Neural cell (in vitro differentiated cells): Measurements from ENCODE around the gene AGBL1.

ENCODE experiments used
- EZH2 ChIP-seq: fragments of 200-600, 300-800 bp; shearing (Covaris generic), sonication (generic); IDR thresholded peaks from 2 replicates; pipeline ENCODE4 v1.6.1; 2014; ENCODE audit warnings: antibody characterized with exemption, low read length, borderline replicate concordance, mild to moderate bottlenecking; ENCODE audit not compliant: insufficient read depth, poor library complexity, severe bottlenecking
- MXI1 ChIP-seq: fragments of 450-650 bp; conservative IDR thresholded peaks from 2 replicates; pipeline ENCODE4 v1.6.1; 2014; ENCODE audit warnings: antibody characterized with exemption, mild to moderate bottlenecking; ENCODE audit not compliant: poor library complexity, severe bottlenecking
- POLR2AphosphoS5 ChIP-seq: IDR thresholded peaks from 2 replicates; pipeline ENCODE4 v1.6.1; 2012
- RAD21 ChIP-seq: fragments of 450-650 bp; conservative IDR thresholded peaks from 2 replicates; pipeline ENCODE4 v1.6.1; 2014; ENCODE audit warnings: antibody characterized with exemption, mild to moderate bottlenecking, moderate library complexity
- TF ChIP-seq, protein P1 (sequence below): fragments of 450-650 bp; IDR thresholded peaks from 2 replicates; pipeline ENCODE4 v1.5.1; 2014; ENCODE audit warnings: antibody characterized with exemption, mild to moderate bottlenecking, moderate library complexity; ENCODE audit not compliant: poor library complexity, severe bottlenecking
- TF ChIP-seq, protein P2 (sequence below): IDR thresholded peaks from 2 replicates; pipeline ENCODE4 v1.6.1; 2012; ENCODE audit warnings: borderline replicate concordance

DNA sequence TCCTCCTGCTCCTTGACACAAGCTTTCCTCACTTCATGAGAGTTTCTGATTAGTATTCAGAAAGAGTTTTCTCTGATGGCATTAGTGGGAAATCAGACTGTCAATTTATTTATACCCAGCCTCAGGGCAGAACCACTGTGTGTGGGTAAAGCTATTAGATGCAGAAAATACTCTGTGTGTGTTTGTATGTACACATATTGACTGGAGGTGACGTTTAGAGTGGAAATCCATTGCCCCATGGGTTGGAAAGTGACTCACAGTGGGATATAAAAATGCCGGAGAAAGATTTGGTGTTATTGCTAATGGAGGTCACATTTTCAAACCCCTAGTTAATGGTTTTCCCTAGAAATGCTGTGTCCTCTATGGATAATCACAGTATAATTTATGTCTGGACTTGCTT lies 577.6 kb downstream of the AGBL1 start:
- TF ChIP-seq RAD21: no peak
- TF ChIP-seq, protein P1, sequence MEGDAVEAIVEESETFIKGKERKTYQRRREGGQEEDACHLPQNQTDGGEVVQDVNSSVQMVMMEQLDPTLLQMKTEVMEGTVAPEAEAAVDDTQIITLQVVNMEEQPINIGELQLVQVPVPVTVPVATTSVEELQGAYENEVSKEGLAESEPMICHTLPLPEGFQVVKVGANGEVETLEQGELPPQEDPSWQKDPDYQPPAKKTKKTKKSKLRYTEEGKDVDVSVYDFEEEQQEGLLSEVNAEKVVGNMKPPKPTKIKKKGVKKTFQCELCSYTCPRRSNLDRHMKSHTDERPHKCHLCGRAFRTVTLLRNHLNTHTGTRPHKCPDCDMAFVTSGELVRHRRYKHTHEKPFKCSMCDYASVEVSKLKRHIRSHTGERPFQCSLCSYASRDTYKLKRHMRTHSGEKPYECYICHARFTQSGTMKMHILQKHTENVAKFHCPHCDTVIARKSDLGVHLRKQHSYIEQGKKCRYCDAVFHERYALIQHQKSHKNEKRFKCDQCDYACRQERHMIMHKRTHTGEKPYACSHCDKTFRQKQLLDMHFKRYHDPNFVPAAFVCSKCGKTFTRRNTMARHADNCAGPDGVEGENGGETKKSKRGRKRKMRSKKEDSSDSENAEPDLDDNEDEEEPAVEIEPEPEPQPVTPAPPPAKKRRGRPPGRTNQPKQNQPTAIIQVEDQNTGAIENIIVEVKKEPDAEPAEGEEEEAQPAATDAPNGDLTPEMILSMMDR: no peak
- no peak for TF ChIP-seq POLR2AphosphoS5
- TF ChIP-seq, protein P2, sequence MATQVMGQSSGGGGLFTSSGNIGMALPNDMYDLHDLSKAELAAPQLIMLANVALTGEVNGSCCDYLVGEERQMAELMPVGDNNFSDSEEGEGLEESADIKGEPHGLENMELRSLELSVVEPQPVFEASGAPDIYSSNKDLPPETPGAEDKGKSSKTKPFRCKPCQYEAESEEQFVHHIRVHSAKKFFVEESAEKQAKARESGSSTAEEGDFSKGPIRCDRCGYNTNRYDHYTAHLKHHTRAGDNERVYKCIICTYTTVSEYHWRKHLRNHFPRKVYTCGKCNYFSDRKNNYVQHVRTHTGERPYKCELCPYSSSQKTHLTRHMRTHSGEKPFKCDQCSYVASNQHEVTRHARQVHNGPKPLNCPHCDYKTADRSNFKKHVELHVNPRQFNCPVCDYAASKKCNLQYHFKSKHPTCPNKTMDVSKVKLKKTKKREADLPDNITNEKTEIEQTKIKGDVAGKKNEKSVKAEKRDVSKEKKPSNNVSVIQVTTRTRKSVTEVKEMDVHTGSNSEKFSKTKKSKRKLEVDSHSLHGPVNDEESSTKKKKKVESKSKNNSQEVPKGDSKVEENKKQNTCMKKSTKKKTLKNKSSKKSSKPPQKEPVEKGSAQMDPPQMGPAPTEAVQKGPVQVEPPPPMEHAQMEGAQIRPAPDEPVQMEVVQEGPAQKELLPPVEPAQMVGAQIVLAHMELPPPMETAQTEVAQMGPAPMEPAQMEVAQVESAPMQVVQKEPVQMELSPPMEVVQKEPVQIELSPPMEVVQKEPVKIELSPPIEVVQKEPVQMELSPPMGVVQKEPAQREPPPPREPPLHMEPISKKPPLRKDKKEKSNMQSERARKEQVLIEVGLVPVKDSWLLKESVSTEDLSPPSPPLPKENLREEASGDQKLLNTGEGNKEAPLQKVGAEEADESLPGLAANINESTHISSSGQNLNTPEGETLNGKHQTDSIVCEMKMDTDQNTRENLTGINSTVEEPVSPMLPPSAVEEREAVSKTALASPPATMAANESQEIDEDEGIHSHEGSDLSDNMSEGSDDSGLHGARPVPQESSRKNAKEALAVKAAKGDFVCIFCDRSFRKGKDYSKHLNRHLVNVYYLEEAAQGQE: no peak
- no peak for TF ChIP-seq EZH2
- no peak for TF ChIP-seq MXI1
